NCI-H2227 (cell line): ENCODE data around the gene ATP9B.
"Not testable (repeated sequence)": the region's sequence is repeated elsewhere in the genome, so short reads cannot be mapped to it uniquely, and the experiment has no call there.

Experiments
- DNase-seq: peaks from one replicate; lab custom pipeline; 2025; ENCODE audit not compliant: unreplicated experiment; lab: John Stamatoyannopoulos, UW

ATP9B gene

GRCh38 chr18:79071503-79072210, 2.5 kb downstream of the ATP9B start:
- no peak for DNase-seq

DNA sequence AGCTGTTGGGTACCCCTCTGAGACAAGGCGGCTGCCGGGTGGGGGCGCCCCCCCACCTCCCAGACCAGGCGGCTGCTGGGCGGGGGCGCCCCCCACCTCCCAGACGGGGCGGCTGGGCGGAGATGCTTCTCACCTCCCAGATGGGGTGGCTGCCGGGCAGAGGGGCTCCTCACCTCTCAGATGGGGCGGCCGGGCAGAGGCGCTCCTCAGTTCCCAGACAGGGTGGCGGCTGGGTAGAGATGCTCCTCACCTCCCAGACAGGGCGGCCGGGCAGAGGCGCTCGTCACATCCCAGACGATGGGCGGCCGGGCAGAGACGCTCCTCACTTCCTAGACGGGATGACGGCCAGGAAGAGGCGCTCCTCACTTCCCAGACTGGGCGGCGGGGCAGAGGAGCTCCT, 3.5 kb downstream of the ATP9B start:
- DNase-seq: not testable (repeated sequence)

- DNase-seq: no peak
Measured at GRCh38 chr18:79077181-79077580, 8.0 kb downstream of the ATP9B start.

DNA sequence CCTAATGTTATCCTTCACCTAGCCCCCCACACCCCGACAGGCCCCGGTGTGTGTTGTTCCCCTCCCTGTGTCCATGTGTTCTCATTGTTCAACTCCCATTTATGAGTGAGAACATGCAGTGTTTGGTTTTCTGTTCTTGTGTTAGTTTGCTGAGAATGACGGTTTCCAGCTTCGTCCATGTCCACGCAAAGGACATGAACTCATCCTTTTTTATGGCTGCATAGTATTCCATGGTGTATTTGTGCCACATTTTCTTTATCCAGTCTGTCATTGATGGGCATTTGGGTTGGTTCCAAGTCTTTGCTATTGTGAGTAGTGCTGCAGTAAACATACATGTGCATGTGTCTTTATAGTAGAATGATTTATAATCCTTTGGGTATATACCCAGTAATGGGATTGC, 9.6 kb downstream of the ATP9B start:
- DNase-seq: not testable (repeated sequence)

- DNase-seq: no peak
Measured at GRCh38 chr18:79092874-79093273, 23.7 kb downstream of the ATP9B start.

- no peak for DNase-seq
Measured at GRCh38 chr18:79093986-79094385, 24.8 kb downstream of the ATP9B start.

DNA sequence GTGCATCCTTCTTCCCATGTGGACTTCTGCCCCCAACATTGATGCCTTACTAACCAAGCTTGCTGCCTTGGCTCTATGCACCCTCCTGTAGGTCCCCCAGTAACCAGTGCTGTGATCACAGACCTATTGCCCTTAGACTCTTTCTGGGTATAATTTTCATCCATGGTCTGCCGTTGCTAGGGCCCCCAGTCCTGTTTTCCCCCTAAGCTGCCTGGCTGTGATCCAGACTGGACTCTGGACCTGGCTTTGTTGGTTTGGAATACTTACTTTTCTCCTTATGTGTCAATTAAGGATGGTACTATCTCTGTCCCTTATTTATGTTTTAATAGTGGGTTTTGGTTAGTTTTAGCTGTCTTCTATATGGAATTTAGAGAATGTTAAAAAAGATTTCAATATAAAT, 26.0 kb downstream of the ATP9B start:
- no peak for DNase-seq

DNA sequence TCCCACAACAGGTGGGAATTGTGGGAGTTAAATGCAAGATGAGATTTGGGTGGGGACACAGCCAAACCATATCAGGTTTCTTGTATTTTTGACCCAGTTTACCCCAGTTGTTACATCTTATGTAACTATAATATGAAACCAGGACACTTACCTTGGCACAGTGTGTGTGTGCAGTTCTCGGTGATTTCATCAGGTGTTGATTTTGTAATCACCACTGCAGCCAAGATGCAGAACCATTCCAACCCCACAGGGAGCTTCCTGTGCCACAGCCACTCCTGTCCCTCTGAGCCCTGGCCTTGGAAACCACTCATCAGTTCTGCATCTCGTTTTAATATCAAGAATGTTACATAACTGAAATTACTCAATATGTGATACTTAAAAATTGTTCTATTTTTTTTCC, 31.8 kb downstream of the ATP9B start:
- DNase-seq: no peak

DNA sequence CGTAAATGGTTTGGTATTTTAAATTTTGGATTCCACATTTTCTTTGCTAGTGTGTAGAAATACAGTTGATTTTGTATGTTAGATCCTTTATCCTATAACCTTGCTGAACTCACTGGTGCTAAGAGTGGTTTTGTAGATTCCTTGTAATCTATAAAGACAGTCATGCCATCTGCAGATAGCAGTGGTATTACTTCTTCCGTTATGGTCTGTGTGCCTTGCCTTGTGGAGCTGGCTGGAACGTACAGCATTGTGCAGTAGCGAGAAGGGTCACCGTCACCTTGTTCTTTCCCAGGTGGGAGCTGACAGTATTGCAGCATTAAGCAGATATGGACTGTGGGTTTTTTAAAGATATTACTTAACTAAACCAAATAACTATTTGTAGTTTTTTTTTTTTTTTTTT, 33.7 kb downstream of the ATP9B start:
- DNase-seq: no peak

- DNase-seq: no peak
Measured at GRCh38 chr18:79104137-79104536, 34.9 kb downstream of the ATP9B start.

GRCh38 chr18:79105455-79105854, 36.3 kb downstream of the ATP9B start:
- no peak for DNase-seq

DNA sequence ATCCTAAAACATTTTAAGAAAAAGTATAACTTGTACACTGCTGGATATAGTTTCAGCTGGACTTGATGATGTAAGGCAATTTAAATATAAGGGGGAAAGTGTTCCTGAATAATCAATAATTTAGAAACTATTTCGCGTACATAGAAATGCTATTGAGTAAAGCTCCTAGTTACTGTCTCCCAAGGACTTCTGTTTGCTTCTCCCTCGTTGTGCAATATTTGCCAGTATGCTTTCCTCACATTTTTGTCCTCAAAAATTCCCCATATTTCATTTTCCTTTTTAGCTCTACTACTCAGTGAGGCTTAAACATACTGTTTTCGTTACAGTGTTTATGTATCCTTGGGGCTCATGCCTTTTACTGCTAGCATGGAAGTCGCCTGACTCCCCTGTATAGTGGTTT, 36.9 kb downstream of the ATP9B start:
- no peak for DNase-seq

- DNase-seq: no peak
Measured at GRCh38 chr18:79107886-79108285, 38.7 kb downstream of the ATP9B start.

- DNase-seq: no peak
Measured at GRCh38 chr18:79108549-79109215, 39.5 kb downstream of the ATP9B start.

DNA sequence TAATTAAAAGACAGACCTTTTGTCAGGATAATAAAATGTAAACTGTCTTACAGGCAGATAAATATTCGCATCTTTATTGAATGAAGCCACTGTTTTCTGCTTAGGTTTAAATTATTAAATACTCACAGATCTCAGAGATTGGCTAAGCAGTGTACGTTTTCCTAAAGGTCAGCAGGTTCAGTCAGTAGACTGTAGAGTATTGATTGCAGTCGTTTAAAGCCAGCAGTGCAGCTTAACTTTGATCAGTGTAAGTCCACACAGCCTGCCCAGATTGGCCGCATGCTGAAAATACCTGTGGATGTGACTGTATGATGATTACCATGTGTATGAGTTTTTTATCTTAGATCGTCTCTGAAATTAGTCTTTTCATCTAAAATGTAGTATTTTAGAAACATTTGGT, 42.3 kb downstream of the ATP9B start:
- DNase-seq: no peak

GRCh38 chr18:79117385-79117784, 48.2 kb downstream of the ATP9B start:
- DNase-seq: no peak

- DNase-seq: no peak
Measured at GRCh38 chr18:79117788-79118187, 48.6 kb downstream of the ATP9B start.

DNA sequence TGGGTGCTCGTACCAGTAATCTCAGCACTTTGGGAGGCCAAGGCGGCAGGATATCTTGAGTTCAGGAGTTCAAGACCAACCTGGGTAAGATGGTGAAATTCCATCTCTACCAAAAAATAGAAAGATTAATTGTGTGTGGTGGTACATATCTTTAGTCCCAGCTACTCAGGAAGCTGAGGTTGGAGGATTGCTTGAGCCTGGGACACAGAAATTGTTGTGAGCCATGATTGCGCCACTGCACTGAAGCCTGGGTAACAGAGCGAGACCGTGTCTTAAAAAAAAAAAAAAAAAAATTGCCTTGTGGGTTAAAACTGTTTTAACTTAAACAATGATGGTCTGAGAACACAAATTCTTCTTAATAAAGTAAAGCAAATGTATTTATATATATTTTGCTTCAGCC, 49.6 kb downstream of the ATP9B start:
- DNase-seq: no peak

DNA sequence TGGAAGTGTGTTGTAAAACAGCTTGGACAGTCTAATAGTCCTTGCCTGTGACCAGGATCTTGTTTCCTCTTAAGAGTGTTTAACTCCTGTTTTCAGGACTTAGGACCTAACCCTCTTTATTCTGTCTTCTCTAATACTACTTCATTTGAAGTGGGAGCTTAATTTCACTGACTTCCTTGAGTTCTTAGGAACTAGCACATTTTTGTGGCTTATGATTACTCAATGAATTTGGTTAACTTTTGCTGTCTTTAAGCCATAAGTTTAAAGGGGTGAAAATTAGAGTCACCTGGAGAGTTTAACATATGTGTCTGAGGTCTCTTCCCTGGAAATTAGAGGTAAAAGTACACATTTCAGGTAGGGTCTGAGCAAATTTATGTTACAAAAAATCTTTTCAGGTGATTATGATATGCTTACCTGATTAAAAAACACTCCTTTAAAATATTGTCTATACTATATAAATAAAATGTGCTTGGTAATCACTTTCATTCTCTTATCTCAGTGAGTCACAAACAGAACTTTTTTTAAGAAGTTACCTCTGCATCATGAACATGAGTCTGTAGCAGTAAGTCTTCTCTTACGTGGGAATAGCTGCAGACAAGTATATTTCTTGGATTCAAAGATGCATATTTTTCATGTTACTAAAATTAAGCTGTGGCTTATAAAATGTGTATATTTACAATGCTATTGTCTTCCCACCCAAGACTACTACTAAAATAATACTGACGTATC, 52.7 kb downstream of the ATP9B start:
- no peak for DNase-seq

GRCh38 chr18:79123948-79124347, 54.8 kb downstream of the ATP9B start:
- no peak for DNase-seq

GRCh38 chr18:79129120-79129519, 59.9 kb downstream of the ATP9B start:
- no peak for DNase-seq

GRCh38 chr18:79133724-79134123, 64.5 kb downstream of the ATP9B start:
- DNase-seq: no peak
